K562 (cell line): Measurements from ENCODE around the gene B3GAT1. TPM values are rescaled to one million over a fixed set of nuclear protein-coding genes. Genes with fewer than 3 reads are reported as not detected.

Experiments
- ATAC-seq: fragments of 200-7000 bp; cut with Tn5 transposase; 3 replicates; pipeline ENCODE4 v1.9.1; 2020; ENCODE audit warnings: moderate library complexity
- BruUV-seq: library from RNA; stranded (reverse); fragments of 400-500 nt; replicated peaks from 2 replicates; lab custom pipeline; 2021; lab: Mats Ljungman, UMichigan
- CTCF ChIA-PET: fragments of 300-600 bp; formaldehyde crosslinking; extraction: SDS; loops from one replicate; lab custom pipeline; 2021; ENCODE audit warnings: low intra/inter-chr PET ratio; lab: Yijun Ruan, JAX
- POLR2A ChIA-PET: fragments of 300-600, 350-650 bp; sonication (Branson Sonifier 250); formaldehyde crosslinking; extraction: SDS; loops from one replicate; lab custom pipeline; 2021; ENCODE audit warnings: antibody characterized with exemption, inconsistent platforms; lab: Yijun Ruan, JAX
- DNase-seq, 4 experiments: peaks; one replicate each; pipeline versions ENCODE4 v3.0.0 to v3.0.0-alpha.2; 2011 to 2018; ENCODE audit warnings: low spot score in 3 of 4, mixed read lengths in 3 of 4; ENCODE audit errors: extremely low read depth in 1 of 4
- FAIRE-seq: peaks from 2 replicates; lab custom pipeline; 2011; peaks lifted over from hg19 to GRCh38; lab: Jason Lieb, UNC
- H2AFZ ChIP-seq: 2 replicates; pipeline ENCODE4 v1.6.0; 2011; ENCODE audit warnings: low read depth, low read length, control low read depth, inconsistent platforms
- H3K27ac ChIP-seq: fragments of 200-600 bp; 3 replicates; pipeline ENCODE4 v1.8.0; 2011; ENCODE audit warnings: low read depth, mild to moderate bottlenecking, control low read depth, inconsistent platforms, low read length, moderate library complexity, mixed read lengths; ENCODE audit errors: extremely low read depth
- H3K27me3 ChIP-seq, 2 experiments: fragments of 300-600 bp in 1 of 2; 2 replicates in 1 of 2; 3 replicates in 1 of 2; pipeline versions ENCODE4 v1.6.0 to v1.8.0; 2011; ENCODE audit warnings: inconsistent platforms in 2 of 2, low read length in 2 of 2, mild to moderate bottlenecking in 1 of 2, mixed read lengths in 1 of 2, moderate library complexity in 1 of 2; ENCODE audit not compliant: control insufficient read depth in 2 of 2, insufficient read depth in 2 of 2
- H3K36me3 ChIP-seq: fragments of 300-600 bp; 3 replicates; pipeline ENCODE4 v1.8.0; 2011; ENCODE audit warnings: mild to moderate bottlenecking, low read length, inconsistent platforms; ENCODE audit not compliant: control insufficient read depth, insufficient read depth
- H3K4me1 ChIP-seq, 2 experiments: fragments of 200-600 bp in 1 of 2; replicated peaks in 1 of 2; 2 replicates in 1 of 2; 3 replicates in 1 of 2; pipeline versions ENCODE4 v1.5.1 to v1.8.0; 2011; ENCODE audit warnings: inconsistent platforms in 2 of 2, low read length in 2 of 2, mild to moderate bottlenecking in 1 of 2, mixed read lengths in 1 of 2, moderate library complexity in 1 of 2; ENCODE audit not compliant: control insufficient read depth in 2 of 2, insufficient read depth in 2 of 2
- H3K4me2 ChIP-seq: 2 replicates; pipeline ENCODE4 v1.6.1; 2011; ENCODE audit warnings: low read length, control low read depth, inconsistent platforms, mixed read lengths; ENCODE audit not compliant: insufficient read depth
- H3K4me3 ChIP-seq: fragments of 200-600 bp; sonication (generic), shearing (Covaris generic); 2 replicates; pipeline ENCODE4 v1.5.1; 2016; ENCODE audit warnings: control low read depth, inconsistent platforms
- H3K79me2 ChIP-seq: fragments of 200-600 bp; 3 replicates; pipeline ENCODE4 v1.8.0; 2011; ENCODE audit warnings: low read length, inconsistent platforms; ENCODE audit not compliant: control insufficient read depth, insufficient read depth
- H3K9ac ChIP-seq, 2 experiments: 2 replicates each; pipeline versions ENCODE4 v1.6.0 to v1.6.1; 2011; ENCODE audit warnings: low read depth in 2 of 2, low read length in 2 of 2, control low read depth in 1 of 2, inconsistent platforms in 1 of 2, mild to moderate bottlenecking in 1 of 2, mixed read lengths in 1 of 2; ENCODE audit not compliant: insufficient read depth in 1 of 2
- H3K9me1 ChIP-seq: one replicate; pipeline ENCODE4 v1.6.0; 2011; ENCODE audit warnings: inconsistent platforms, mild to moderate bottlenecking, low read length, moderate library complexity; ENCODE audit not compliant: control insufficient read depth, insufficient read depth
- H3K9me3 ChIP-seq: replicated peaks from 2 replicates; pipeline ENCODE4 v1.5.1; 2011; ENCODE audit warnings: low read depth, low read length, inconsistent platforms; ENCODE audit not compliant: control insufficient read depth, insufficient read depth
- H4K20me1 ChIP-seq: replicated peaks from 2 replicates; pipeline ENCODE4 v1.6.1; 2011; ENCODE audit warnings: low read length, inconsistent platforms, mixed read lengths; ENCODE audit not compliant: control insufficient read depth, insufficient read depth
- ATF7 ChIP-seq: fragments of 450-650 bp; IDR thresholded peaks from 2 replicates; pipeline ENCODE4 v1.7.1; 2014; ENCODE audit warnings: mild to moderate bottlenecking, moderate library complexity
- CC2D1A ChIP-seq: fragments of 450-650 bp; IDR thresholded peaks from 2 replicates; pipeline ENCODE4 v1.6.1; 2017; ENCODE audit warnings: mild to moderate bottlenecking
- CTBP1 ChIP-seq: fragments of 450-650 bp; IDR thresholded peaks from 2 replicates; pipeline ENCODE4 v1.6.1; 2016; ENCODE audit warnings: borderline replicate concordance
- FOXO4 ChIP-seq: fragments of 450-650 bp; formaldehyde crosslinking; IDR thresholded peaks from 2 replicates; pipeline ENCODE4 v1.4.0; 2020; ENCODE audit warnings: mild to moderate bottlenecking, moderate library complexity
- HMGXB4 ChIP-seq: sonication (generic); formaldehyde crosslinking; IDR thresholded peaks from 2 replicates; pipeline ENCODE4 v1.8.1; 2023; ENCODE audit warnings: mild to moderate bottlenecking, missing genetic modification reagents
- POLR2H ChIP-seq: IDR thresholded peaks from 2 replicates; pipeline ENCODE4 v1.6.1; 2016; ENCODE audit warnings: missing genetic modification characterization, low read depth, mild to moderate bottlenecking, control low read depth, missing compliant biosample characterization, moderate library complexity
- TCF3 ChIP-seq: sonication (generic); formaldehyde crosslinking; IDR thresholded peaks from 2 replicates; pipeline ENCODE4 v1.4.0; 2020; ENCODE audit warnings: mild to moderate bottlenecking, missing genetic modification reagents
- ZNF12 ChIP-seq: sonication (generic); formaldehyde crosslinking; IDR thresholded peaks from 2 replicates; pipeline ENCODE4 v1.4.0; 2020; ENCODE audit warnings: mild to moderate bottlenecking, missing genetic modification reagents
- ZNF134 ChIP-seq: fragments of 250-450 bp; sonication (Bioruptor Pico); conservative IDR thresholded peaks from 2 replicates; pipeline ENCODE4 v1.4.0; 2020
- WGBS: fragments of 100-300 bp; shearing (Covaris generic); methylation state at CpG from one replicate; pipeline ENCODE4 v1.1.6; 2016; ENCODE audit warnings: low coverage, mixed read lengths; ENCODE audit not compliant: insufficient coverage; ENCODE audit errors: missing lambda C conversion rate; 5-methylcytosine and 5-hydroxymethylcytosine counted together
- in situ Hi-C: fragments of 300-500 bp; cut with MboI; formaldehyde crosslinking; loops from 4 replicates; pipeline ENCODE4 v1.15.0; 2018; ENCODE audit warnings: inconsistent platforms, mixed read lengths
- intact Hi-C: fragments of 100-400 bp; cut with micrococcal nuclease; formaldehyde crosslinking; loops from 2 replicates; pipeline ENCODE4 v1.14.2; 2022
- polyA plus RNA-seq, 8 experiments: library from polyadenylated mRNA; depleted of rRNA in 4 of 8; stranded (reverse) in 5 of 8; unstranded in 3 of 8; fragments of >200 nt; fragmentation: Nextera tagmentation in 2 of 8; fragmentation: Illumina TruSeq in 1 of 8; extraction: Ambion mirVana in 2 of 8; extraction: Trizol in 1 of 8; gene quantifications; 2 replicates each; pipeline versions ENCODE4 v1.2.1 to v1.2.3, GENCODE V29; 2011 to 2014; ENCODE audit warnings: inconsistent platforms in 1 of 8, missing spikeins in 1 of 8
- total RNA-seq, 7 experiments: library from RNA; depleted of rRNA in 6 of 7; stranded (reverse); fragments of >200 nt in 6 of 7; fragmentation: Illumina TruSeq in 2 of 7; extraction: Trizol in 2 of 7; gene quantifications; 2 replicates each; pipeline versions ENCODE4 v1.2.1 to v1.2.3, GENCODE V29; 2011 to 2021; ENCODE audit warnings: low replicate concordance in 1 of 7
- TF ChIP-seq, protein P1 (sequence below): fragments of 450-650 bp; IDR thresholded peaks from 2 replicates; pipeline ENCODE4 v1.6.1; 2016; ENCODE audit warnings: antibody characterized with exemption

B3GAT1 gene
- total and polyA plus RNA-seq, 9 of the 15 experiments (the other 6 are each of a cell fraction or from before 2014, with no cell fraction given), result 0.01 to 0.53 (median 0.14) TPM; not detected in 1

DNA sequence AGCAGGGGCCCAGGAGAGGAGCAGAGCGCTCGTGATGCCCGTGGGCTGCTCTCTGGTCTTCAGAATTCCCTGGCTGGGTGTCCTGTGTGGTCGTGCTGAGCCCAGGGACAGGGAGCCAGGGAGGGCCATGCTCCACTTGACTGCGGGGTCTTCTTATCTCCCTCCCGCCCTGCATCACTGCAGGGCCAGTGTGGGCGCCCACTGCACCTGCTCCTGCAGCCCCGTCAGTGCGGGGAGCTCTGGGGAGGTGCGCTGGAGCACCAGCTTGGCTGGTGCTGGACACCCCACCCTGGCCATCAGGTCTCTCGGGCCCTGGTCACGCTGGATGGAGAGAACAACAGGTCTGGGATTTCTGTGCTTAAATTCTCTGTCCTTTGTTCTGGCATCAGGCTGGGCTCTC lies 31.8 kb downstream of the B3GAT1 start (continued):
- no peak for TF ChIP-seq FOXO4 (CRISPR knock-in tag)

DNA sequence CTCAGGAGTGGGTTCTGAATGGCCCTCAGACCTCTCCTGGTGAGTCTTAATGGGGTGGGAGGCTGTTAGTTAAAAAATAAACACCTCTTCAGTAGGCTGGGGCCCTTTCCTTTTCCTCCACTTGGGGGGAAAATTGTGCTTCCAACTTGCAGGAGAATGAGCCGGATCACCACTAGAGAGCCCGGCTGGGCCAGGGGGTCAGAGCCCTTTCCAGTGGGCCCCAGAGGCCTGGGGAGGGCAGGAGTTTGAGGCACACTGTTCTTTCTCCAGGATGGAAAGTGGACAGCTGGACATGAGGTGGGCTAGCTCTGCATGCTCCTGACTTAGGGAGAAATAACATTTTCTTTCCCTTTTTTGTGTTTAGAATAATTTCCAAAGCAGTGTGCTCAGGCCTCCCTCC lies 32.8 kb downstream of the B3GAT1 start:
- H4K20me1 ChIP-seq, result peaks cover 6% of the 10 kb centered on the region; the same call in 1 of the 2 replicates
- ChIA-PET CTCF (no interaction called here), POLR2A (interaction anchor here (1.2 kb wide), 1 partner anchor 12 kb away, joined by 3 read pairs; no protein-coding TSS in a partner anchor)
- no peak overlapping the region for H3K4me3 ChIP-seq
- no peaks in the 10 kb centered on the region; a peak in 1 of 5 replicates for H3K4me1 ChIP-seq
- no peak overlapping the region for H3K27ac ChIP-seq
- no peak overlapping the region; a peak in 1 of 4 replicates for H3K9ac ChIP-seq
- ATAC-seq (no peak), DNase-seq (no peak), FAIRE-seq (no peak)
- no peaks in the 10 kb centered on the region for H3K9me1 ChIP-seq
- H2AFZ ChIP-seq, result no peak overlapping the region
- BruUV-seq, result no TSS peak
- H3K27me3 ChIP-seq, result peaks cover 7 to 48% of the 10 kb centered on the region in 2 experiments; a peak in 4 of 5 replicates
- no peaks in the 10 kb centered on the region for H3K9me3 ChIP-seq
- TF ChIP-seq CC2D1A (no peak), TCF3 (CRISPR knock-in tag) (no peak), ZNF134 (CRISPR knock-in tag) (no peak), CTBP1 (no peak), HMGXB4 (CRISPR knock-in tag) (no peak), ZNF12 (CRISPR knock-in tag) (no peak), POLR2H (tag) (no peak), ATF7 (no peak)
- TF ChIP-seq, protein P1, sequence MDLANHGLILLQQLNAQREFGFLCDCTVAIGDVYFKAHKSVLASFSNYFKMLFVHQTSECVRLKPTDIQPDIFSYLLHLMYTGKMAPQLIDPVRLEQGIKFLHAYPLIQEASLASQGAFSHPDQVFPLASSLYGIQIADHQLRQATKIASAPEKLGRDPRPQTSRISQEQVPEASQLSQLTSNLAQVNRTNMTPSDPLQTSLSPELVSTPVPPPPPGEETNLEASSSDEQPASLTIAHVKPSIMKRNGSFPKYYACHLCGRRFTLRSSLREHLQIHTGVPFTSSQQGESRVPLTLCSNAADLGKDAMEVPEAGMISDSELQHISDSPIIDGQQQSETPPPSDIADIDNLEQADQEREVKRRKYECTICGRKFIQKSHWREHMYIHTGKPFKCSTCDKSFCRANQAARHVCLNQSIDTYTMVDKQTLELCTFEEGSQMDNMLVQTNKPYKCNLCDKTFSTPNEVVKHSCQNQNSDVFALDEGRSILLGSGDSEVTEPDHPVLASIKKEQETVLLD, result no peak
- no peak overlapping the region for H3K4me2 ChIP-seq
- no peaks in the 10 kb centered on the region for H3K36me3 ChIP-seq
- in situ Hi-C loops (no loop called here), intact Hi-C loops (no loop called here)
- H3K79me2 ChIP-seq, result no peaks in the 10 kb centered on the region
- WGBS, result 7% methylated on average over 2 of the region's 2 CpGs
